Activated CD4-positive, alpha-beta T cell treated with anti-CD3 and anti-CD28 coated beads for 36 hours (primary cell): ENCODE measurements around the gene TNFRSF17. TPM values are rescaled to one million over a fixed set of nuclear protein-coding genes. Genes with fewer than 3 reads are reported as not detected.

Experiments
- ATAC-seq: fragments of 200-7000 bp; cut with Tn5 transposase; one replicate; pipeline ENCODE4 v1.10.0; 2021; ENCODE audit warnings: mild to moderate bottlenecking, moderate library complexity
- CTCF ChIA-PET: fragments of 350-600 bp; sonication (Branson Sonifier 250); formaldehyde crosslinking; loops from one replicate; lab custom pipeline; 2021; ENCODE audit warnings: antibody characterized with exemption; lab: Charles Lee
- POLR2A ChIA-PET: fragments of 350-600 bp; sonication (Branson Sonifier 250); formaldehyde crosslinking; loops from one replicate; lab custom pipeline; 2021; ENCODE audit warnings: antibody characterized with exemption, inconsistent platforms; lab: Charles Lee
- DNase-seq: peaks from one replicate; pipeline ENCODE4 v3.0.0-alpha.2; 2020
- H3K27ac Mint-ChIP-seq: one replicate; pipeline ENCODE4 v1.8.0; 2021; ENCODE audit warnings: mixed read lengths
- H3K27me3 Mint-ChIP-seq: one replicate; pipeline ENCODE4 v1.8.0; 2021; ENCODE audit warnings: mixed read lengths
- H3K36me3 Mint-ChIP-seq: one replicate; pipeline ENCODE4 v1.8.0; 2021; ENCODE audit warnings: low read depth, mixed read lengths
- H3K4me1 Mint-ChIP-seq: one replicate; pipeline ENCODE4 v1.8.0; 2021; ENCODE audit warnings: mixed read lengths
- H3K4me3 Mint-ChIP-seq: one replicate; pipeline ENCODE4 v1.8.0; 2021; ENCODE audit warnings: mild to moderate bottlenecking, moderate library complexity, mixed read lengths
- H3K9me3 Mint-ChIP-seq: one replicate; pipeline ENCODE4 v1.8.0; 2021; ENCODE audit warnings: low read depth, mixed read lengths
- intact Hi-C, 2 experiments: fragments of 100-400 bp; cut with DNase I in 1 of 2; cut with micrococcal nuclease in 1 of 2; formaldehyde crosslinking; loops; one replicate each; pipeline versions ENCODE4 v1.14.2 to v1.15.1; 2022 to 2024; cut with DNase I, micrococcal nuclease
- total RNA-seq, 2 experiments: library from RNA; stranded (reverse); gene quantifications; one replicate each; pipeline ENCODE4 v1.2.3, GENCODE V29; 2021

Gene TNFRSF17
- total RNA-seq, 2 experiments from 2014 or later, result not detected

DNA sequence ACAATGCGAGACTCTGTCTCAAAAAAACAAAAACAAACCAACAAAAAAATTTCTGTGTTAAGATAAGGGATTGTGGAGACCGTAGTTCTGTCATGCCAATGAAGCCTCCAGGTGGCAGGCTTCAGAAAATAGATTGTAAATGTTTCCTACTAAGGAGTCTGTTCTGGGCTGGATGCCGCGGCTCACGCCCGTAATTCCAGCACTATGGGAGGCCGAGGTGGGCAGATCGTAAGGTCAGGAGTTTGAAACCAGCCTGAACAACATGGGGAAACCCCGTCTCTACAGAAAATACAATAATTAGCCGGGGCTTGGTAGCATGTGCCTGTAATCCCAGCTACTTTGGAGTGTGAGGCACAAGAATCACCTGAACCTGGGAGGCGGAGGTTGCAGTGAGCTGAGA is 7.1 kb downstream of the TNFRSF17 start:
- Mint-ChIP-seq H3K27ac (no peak overlapping the region), H3K4me3 (no peak overlapping the region), H3K27me3 (no peaks in the 10 kb centered on the region), H3K9me3 (no peaks in the 10 kb centered on the region), H3K4me1 (peaks cover 14% of the 10 kb centered on the region), H3K36me3 (peaks cover 5% of the 10 kb centered on the region)
- intact Hi-C loops, result loop anchor here in 1 of 2 experiments (5.0 kb wide), 1 partner anchor 90 kb away; no protein-coding TSS in a partner anchor
- CTCF ChIA-PET, result no interaction called here
- POLR2A ChIA-PET, result no interaction called here
- DNase-seq, result no peak
- no peak for ATAC-seq

GRCh38 chr16:11973070-11973469 is 8.1 kb downstream of the TNFRSF17 start:
- intact Hi-C loops, result loop anchor here in 1 of 2 experiments (5.0 kb wide), 1 partner anchor 89 kb away; no protein-coding TSS in a partner anchor
- no peaks in the 10 kb centered on the region for H3K9me3 Mint-ChIP-seq
- H3K4me3 Mint-ChIP-seq, result no peak overlapping the region
- ChIA-PET CTCF (interaction anchor here (0.5 kb wide), 1 partner anchor 16 kb away, joined by 3 read pairs; no protein-coding TSS in a partner anchor), POLR2A (no interaction called here)
- H3K27me3 Mint-ChIP-seq, result no peaks in the 10 kb centered on the region
- peaks cover 5% of the 10 kb centered on the region for H3K36me3 Mint-ChIP-seq
- H3K27ac Mint-ChIP-seq, result no peak overlapping the region
- peaks cover 24% of the 10 kb centered on the region for H3K4me1 Mint-ChIP-seq
- DNase-seq (no peak), ATAC-seq (no peak)

DNA sequence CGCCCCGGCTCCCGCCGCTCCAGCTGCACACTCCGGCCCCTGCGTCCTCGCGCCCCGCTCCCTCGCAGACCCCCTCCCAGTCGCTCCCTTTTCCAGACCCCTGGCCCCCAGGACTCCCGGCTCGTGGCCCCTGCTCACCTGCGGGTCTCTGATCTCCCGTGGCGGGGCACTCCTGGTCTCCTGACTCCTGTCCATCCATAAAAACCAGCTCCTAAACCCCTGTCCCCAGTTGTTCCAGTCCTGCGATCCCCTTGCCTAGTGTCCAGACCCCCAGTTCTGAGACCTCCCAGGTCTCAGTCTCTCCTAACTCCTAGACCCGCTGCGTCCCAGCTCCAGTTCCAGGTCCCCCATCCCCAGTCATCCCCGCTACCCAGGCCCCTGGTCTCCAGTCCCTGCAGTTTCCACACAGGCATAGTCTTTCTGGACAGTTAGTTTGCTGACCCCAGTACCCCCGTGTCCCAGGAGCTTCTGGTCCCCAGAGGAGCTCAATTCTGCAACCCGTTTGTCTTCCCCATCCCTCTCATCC is 11.9 kb downstream of the TNFRSF17 start:
- Mint-ChIP-seq H3K36me3 (peaks cover 5% of the 10 kb centered on the region), H3K4me1 (peaks cover 39% of the 10 kb centered on the region), H3K9me3 (no peaks in the 10 kb centered on the region), H3K4me3 (peak overlapping the region; percentile 88), H3K27ac (peak overlapping the region; percentile 30), H3K27me3 (no peaks in the 10 kb centered on the region)
- CTCF ChIA-PET, result interaction anchor here (1.1 to 1.6 kb wide), 2 partner anchors 91 to 121 kb away, joined by 5 read pairs; no protein-coding TSS in a partner anchor
- no peak for ATAC-seq
- intact Hi-C loops, result loop anchor here (1.0 to 5.0 kb wide), 11 partner anchors 60 to 1234 kb away; partner anchors contain the start of genes CLEC16A (in 1 of the 2), CPPED1 (in 1 of the 2), DEXI (in 1 of the 2) and NUBP1 (in 1 of the 2)
- POLR2A ChIA-PET, result interaction anchor here (1.0 kb wide), 1 partner anchor 63 kb away, joined by 3 read pairs; no protein-coding TSS in a partner anchor
- peak; percentile 11 for DNase-seq

DNA sequence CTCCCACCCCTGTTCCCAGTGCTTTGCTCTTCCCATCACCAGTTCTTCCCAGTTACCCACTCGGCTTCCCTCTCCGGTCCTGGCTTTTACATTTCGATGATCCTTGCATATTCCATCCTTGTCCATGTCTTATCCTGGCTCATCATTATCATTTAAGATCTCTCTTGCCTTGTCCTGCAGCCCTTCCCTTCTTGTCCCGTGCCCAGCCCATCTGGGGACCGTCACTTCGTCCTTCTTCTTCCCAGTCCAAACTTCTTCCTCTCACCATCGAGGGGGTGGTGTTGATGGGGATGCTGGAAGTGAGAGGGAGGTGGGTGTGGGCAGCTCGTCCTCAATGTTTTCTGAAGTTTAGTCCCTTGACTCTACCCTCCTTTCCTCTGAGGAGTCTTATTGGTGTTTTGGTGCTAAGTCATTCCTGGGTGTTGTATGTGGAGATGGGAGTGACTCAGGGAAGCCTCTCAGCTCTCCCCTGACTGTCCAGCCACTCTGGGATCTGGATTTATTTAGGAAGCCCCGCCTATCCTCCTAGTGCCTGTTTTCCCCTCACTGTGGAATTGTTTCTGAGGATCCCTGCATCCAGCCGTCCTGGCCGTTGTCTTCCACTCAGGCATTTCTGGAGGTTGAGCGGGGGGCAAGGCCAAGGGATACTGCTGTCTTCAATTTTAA is 12.5 kb downstream of the TNFRSF17 start:
- peaks cover 39% of the 10 kb centered on the region for H3K4me1 Mint-ChIP-seq
- DNase-seq (no peak), ATAC-seq (no peak)
- no peaks in the 10 kb centered on the region for H3K27me3 Mint-ChIP-seq
- peak overlapping the region; percentile 88 for H3K4me3 Mint-ChIP-seq
- peak overlapping the region; percentile 30 for H3K27ac Mint-ChIP-seq
- intact Hi-C loops, result loop anchor here (2.0 to 5.0 kb wide), 7 partner anchors 61 to 1035 kb away; partner anchors contain the start of genes CLEC16A (in 1 of the 2), CPPED1 (in 1 of the 2), DEXI (in 1 of the 2) and SNN (in 1 of the 2)
- H3K9me3 Mint-ChIP-seq, result no peaks in the 10 kb centered on the region
- peaks cover 3% of the 10 kb centered on the region for H3K36me3 Mint-ChIP-seq
- ChIA-PET CTCF (interaction anchor here (1.1 to 1.6 kb wide), 2 partner anchors 90 to 120 kb away, joined by 5 read pairs; no protein-coding TSS in a partner anchor), POLR2A (no interaction called here)

- no peak for ATAC-seq
- H3K4me3 Mint-ChIP-seq, result peak overlapping the region; percentile 88
- POLR2A ChIA-PET, result interaction anchor here (0.6 kb wide), 1 partner anchor 14 kb away, joined by 3 read pairs; no protein-coding TSS in a partner anchor
- peak overlapping the region; percentile 26 for H3K27ac Mint-ChIP-seq
- no peaks in the 10 kb centered on the region for H3K27me3 Mint-ChIP-seq
- CTCF ChIA-PET, result interaction anchor here (1.0 to 1.1 kb wide), 2 partner anchors 90 to 120 kb away, joined by 4 to 5 read pairs; no protein-coding TSS in a partner anchor
- H3K4me1 Mint-ChIP-seq, result peaks cover 39% of the 10 kb centered on the region
- intact Hi-C loops, result loop anchor here (5.0 kb wide), 3 partner anchors 89 to 1036 kb away; partner anchors contain the start of genes CLEC16A (in 1 of the 2), CPPED1 (in 1 of the 2) and DEXI (in 1 of the 2)
- no peaks in the 10 kb centered on the region for H3K9me3 Mint-ChIP-seq
- H3K36me3 Mint-ChIP-seq, result peaks cover 2% of the 10 kb centered on the region
- DNase-seq, result peak; percentile 20
Observed at GRCh38 chr16:11978080-11978479, 13.1 kb downstream of the TNFRSF17 start.

DNA sequence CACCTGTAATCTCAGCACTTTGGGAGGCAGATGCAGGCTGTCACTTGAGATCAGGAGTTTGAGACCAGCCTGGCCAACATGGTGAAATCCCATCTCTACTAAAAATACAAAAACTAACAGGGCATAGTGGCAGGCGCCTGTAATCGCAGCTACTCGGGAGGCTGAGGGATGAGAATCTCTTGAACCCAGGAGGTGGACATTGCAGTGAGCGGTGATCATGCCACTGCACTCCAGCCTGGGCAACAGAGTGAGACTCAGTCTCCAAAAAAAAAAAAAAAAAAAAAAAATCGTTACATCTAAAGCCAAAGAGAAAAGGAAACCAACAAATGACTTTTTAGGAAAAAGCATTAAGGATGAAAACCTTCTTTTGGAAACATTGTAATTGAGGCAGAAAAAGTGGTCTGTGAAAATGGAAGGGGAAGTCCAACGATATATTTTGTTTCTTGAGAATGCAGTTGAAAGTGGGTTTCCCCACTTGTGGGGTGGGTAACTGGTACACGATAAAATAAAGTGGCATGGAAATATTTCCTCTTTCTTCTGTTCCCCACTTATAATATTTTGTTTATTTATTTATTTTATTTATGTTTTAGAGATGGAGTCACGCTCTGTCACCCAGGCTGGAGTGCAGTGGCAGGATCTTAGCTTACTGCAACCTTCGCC is 14.1 kb downstream of the TNFRSF17 start:
- Mint-ChIP-seq H3K27me3 (no peaks in the 10 kb centered on the region), H3K36me3 (peaks cover 2% of the 10 kb centered on the region), H3K4me1 (peaks cover 39% of the 10 kb centered on the region), H3K4me3 (no peak overlapping the region), H3K27ac (no peak overlapping the region), H3K9me3 (no peaks in the 10 kb centered on the region)
- no peak for DNase-seq
- intact Hi-C loops, result loop anchor here (5.0 kb wide), 3 partner anchors 88 to 1037 kb away; partner anchors contain the start of genes CLEC16A (in 1 of the 2), CPPED1 (in 1 of the 2) and DEXI (in 1 of the 2)
- CTCF ChIA-PET, result interaction anchor here (1.0 kb wide), 1 partner anchor 89 kb away, joined by 4 read pairs; no protein-coding TSS in a partner anchor
- no peak for ATAC-seq
- POLR2A ChIA-PET, result no interaction called here

DNA sequence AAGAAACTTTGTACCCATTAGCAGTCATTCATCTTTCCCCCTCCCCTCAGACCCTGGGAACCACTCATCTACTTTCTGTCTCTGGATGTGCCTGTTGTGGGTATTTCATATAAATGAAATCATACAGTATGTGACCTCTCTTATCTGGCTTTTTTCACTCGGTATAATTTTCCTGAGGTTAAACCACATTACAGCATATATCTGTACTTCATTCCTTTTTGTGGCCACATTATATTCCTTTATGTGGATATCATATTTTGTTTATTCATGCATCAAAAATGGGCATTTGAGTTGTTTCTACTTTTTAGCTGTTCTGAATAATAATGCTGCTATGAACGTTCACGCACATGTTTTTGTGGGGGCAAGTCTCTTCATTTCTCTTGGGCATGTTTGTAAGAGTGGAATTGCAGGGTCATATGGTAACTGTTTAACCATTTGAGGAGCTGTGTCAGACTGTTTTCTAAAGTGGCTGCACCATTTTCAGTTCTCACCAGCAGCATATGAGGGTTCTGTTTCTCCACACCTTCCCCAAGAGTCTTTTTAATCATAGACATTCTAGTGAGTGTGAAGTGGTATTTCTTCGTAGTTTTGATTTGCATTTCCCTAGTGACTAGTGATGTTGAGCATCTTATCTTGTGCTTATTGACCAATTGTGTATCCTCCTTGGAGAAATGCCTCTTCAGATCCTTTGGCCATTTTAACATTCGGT is 15.3 kb downstream of the TNFRSF17 start:
- no peaks in the 10 kb centered on the region for H3K27me3 Mint-ChIP-seq
- ChIA-PET POLR2A (no interaction called here), CTCF (interaction anchor here (0.8 kb wide), 1 partner anchor 17 kb away, joined by 3 read pairs; no protein-coding TSS in a partner anchor)
- peaks cover 2% of the 10 kb centered on the region for H3K36me3 Mint-ChIP-seq
- ATAC-seq, result no peak
- no peaks in the 10 kb centered on the region for H3K9me3 Mint-ChIP-seq
- H3K4me3 Mint-ChIP-seq, result no peak overlapping the region
- intact Hi-C loops, result no loop called here
- peaks cover 38% of the 10 kb centered on the region for H3K4me1 Mint-ChIP-seq
- DNase-seq, result no peak
- no peak overlapping the region for H3K27ac Mint-ChIP-seq

DNA sequence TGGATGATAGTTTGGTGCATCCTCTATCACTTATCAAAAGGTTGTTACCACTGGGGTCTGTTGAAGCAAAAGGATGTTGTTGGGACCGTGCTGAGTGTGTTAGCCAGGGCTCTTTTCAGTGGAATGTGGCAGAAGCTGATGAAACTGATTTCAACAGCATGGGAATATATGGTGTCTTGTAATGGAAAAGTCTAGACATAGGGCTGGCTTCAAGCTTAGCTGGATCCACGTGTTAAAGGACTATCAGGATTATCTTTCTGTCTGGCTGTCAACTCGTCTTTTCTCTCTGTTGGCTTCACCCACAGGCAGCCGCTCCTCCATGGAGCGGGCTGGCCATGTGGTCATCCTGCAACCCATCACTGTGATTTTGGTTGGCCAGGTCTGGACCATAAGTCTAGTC is 20.2 kb downstream of the TNFRSF17 start:
- POLR2A ChIA-PET, result interaction anchor here (0.6 kb wide), 1 partner anchor 16 kb away, joined by 3 read pairs; no protein-coding TSS in a partner anchor
- Mint-ChIP-seq H3K27me3 (no peaks in the 10 kb centered on the region), H3K36me3 (no peaks in the 10 kb centered on the region), H3K4me3 (no peak overlapping the region), H3K9me3 (no peaks in the 10 kb centered on the region), H3K4me1 (peaks cover 6% of the 10 kb centered on the region), H3K27ac (no peak overlapping the region)
- CTCF ChIA-PET, result no interaction called here
- ATAC-seq (no peak), DNase-seq (no peak)
- intact Hi-C loops, result no loop called here

GRCh38 chr16:11986521-11987057 is 21.6 kb downstream of the TNFRSF17 start:
- no peak for DNase-seq
- Mint-ChIP-seq H3K9me3 (no peaks in the 10 kb centered on the region), H3K4me3 (no peak overlapping the region), H3K27ac (no peak overlapping the region), H3K4me1 (no peaks in the 10 kb centered on the region), H3K36me3 (no peaks in the 10 kb centered on the region), H3K27me3 (no peaks in the 10 kb centered on the region)
- ChIA-PET CTCF (no interaction called here), POLR2A (no interaction called here)
- intact Hi-C loops, result no loop called here
- ATAC-seq, result no peak

GRCh38 chr16:11988258-11988978 is 23.4 kb downstream of the TNFRSF17 start:
- DNase-seq (no peak), ATAC-seq (no peak)
- Mint-ChIP-seq H3K9me3 (no peaks in the 10 kb centered on the region), H3K36me3 (no peaks in the 10 kb centered on the region), H3K4me3 (no peak overlapping the region), H3K27ac (no peak overlapping the region), H3K4me1 (no peaks in the 10 kb centered on the region), H3K27me3 (no peaks in the 10 kb centered on the region)
- intact Hi-C loops, result no loop called here
- POLR2A ChIA-PET, result no interaction called here
- CTCF ChIA-PET, result interaction anchor here (0.5 kb wide), 1 partner anchor 406 kb away, joined by 4 read pairs; no protein-coding TSS in a partner anchor
